Suppressor macrophage treated with lipopolysaccharide for 4 hours (primary cell): ENCODE data around the gene CCNY.
"Not testable (repeated sequence)": the region's sequence is repeated elsewhere in the genome, so short reads cannot be mapped to it uniquely, and the experiment has no call there.

ENCODE experiments used
- DNase-seq: peaks from one replicate; pipeline ENCODE4 v3.0.0-alpha.2; 2020

CCNY gene

GRCh38 chr10:35335133-35336083, 901 bp upstream of the CCNY start:
- DNase-seq: peak; percentile 11

- peak; percentile 35 for DNase-seq
Measured at GRCh38 chr10:35336921-35337823, 863 bp downstream of the CCNY start.

GRCh38 chr10:35339942-35340341, 3.6 kb downstream of the CCNY start:
- DNase-seq: peak; percentile 38

GRCh38 chr10:35340975-35341374, 4.7 kb downstream of the CCNY start:
- DNase-seq: no peak

GRCh38 chr10:35341521-35341920, 5.2 kb downstream of the CCNY start:
- DNase-seq: no peak

- DNase-seq: no peak
Measured at GRCh38 chr10:35342183-35342753, 6.0 kb downstream of the CCNY start.

- no peak for DNase-seq
Measured at GRCh38 chr10:35343739-35344138, 7.4 kb downstream of the CCNY start.

GRCh38 chr10:35345383-35345742, 9.1 kb downstream of the CCNY start:
- no peak for DNase-seq

GRCh38 chr10:35346248-35346647, 9.9 kb downstream of the CCNY start:
- DNase-seq: peak; percentile 21

GRCh38 chr10:35347121-35347562, 10.8 kb downstream of the CCNY start:
- peak; percentile 48 for DNase-seq

- no peak for DNase-seq
Measured at GRCh38 chr10:35347899-35348608, 11.7 kb downstream of the CCNY start.

GRCh38 chr10:35348609-35349388, 12.5 kb downstream of the CCNY start:
- no peak for DNase-seq

- DNase-seq: no peak
Measured at GRCh38 chr10:35349389-35349915, 13.1 kb downstream of the CCNY start.

- DNase-seq: peak; percentile 33
Measured at GRCh38 chr10:35351021-35351420, 14.7 kb downstream of the CCNY start.

- no peak for DNase-seq
Measured at GRCh38 chr10:35352097-35352496, 15.8 kb downstream of the CCNY start.

GRCh38 chr10:35352512-35352911, 16.2 kb downstream of the CCNY start:
- no peak for DNase-seq

GRCh38 chr10:35353395-35353794, 17.1 kb downstream of the CCNY start:
- no peak for DNase-seq

GRCh38 chr10:35353805-35354204, 17.5 kb downstream of the CCNY start:
- no peak for DNase-seq

GRCh38 chr10:35354257-35354656, 17.9 kb downstream of the CCNY start:
- not testable (repeated sequence) for DNase-seq

GRCh38 chr10:35355971-35356724, 19.8 kb downstream of the CCNY start:
- peak; percentile 55 for DNase-seq

- no peak for DNase-seq
Measured at GRCh38 chr10:35356725-35357092, 20.4 kb downstream of the CCNY start.
